GM12873 (cell line): Measurements from ENCODE around the gene SNRNP48.

Source experiments
- TF ChIP-seq, protein P1 (sequence below): IDR thresholded peaks from 2 replicates; pipeline ENCODE4 v1.5.1; 2012; ENCODE audit warnings: low read depth, mild to moderate bottlenecking, moderate library complexity, low read length, control low read depth; ENCODE audit not compliant: insufficient read depth; ENCODE audit errors: missing control alignments

SNRNP48 gene

DNA sequence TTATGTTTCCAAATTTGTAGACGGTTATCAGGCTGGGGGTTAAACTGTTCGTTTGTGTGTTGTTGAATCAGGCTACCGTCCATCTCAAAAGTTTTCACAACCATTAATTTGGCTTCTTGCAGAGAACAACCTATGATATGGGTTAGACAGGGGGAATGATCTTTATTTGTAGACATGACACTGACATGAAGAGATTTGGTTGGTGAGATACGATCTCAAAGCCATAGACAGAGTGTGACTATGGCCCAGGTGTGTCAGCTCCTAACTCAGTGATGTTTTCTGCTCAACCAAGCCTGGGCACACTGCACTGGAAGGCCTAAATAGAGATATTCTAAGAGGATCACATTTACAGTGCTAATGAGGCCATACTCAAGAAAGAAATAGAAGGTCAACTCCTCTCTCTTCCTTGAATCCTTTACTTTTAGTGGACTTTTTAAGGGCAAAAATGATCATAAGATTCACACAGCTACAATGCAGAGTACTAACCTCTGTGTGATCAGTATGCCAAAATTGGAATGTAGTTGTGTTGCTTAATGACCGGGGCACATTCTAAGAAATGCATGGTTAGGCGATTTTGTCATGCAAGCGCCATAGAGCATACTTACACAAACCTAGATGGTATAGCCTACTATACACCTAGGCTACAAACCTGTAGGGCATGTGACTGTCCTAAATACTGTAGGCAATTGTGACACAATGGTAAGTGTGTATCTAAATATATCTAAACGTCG lies 17.6 kb upstream of the SNRNP48 start:
- TF ChIP-seq, protein P1, sequence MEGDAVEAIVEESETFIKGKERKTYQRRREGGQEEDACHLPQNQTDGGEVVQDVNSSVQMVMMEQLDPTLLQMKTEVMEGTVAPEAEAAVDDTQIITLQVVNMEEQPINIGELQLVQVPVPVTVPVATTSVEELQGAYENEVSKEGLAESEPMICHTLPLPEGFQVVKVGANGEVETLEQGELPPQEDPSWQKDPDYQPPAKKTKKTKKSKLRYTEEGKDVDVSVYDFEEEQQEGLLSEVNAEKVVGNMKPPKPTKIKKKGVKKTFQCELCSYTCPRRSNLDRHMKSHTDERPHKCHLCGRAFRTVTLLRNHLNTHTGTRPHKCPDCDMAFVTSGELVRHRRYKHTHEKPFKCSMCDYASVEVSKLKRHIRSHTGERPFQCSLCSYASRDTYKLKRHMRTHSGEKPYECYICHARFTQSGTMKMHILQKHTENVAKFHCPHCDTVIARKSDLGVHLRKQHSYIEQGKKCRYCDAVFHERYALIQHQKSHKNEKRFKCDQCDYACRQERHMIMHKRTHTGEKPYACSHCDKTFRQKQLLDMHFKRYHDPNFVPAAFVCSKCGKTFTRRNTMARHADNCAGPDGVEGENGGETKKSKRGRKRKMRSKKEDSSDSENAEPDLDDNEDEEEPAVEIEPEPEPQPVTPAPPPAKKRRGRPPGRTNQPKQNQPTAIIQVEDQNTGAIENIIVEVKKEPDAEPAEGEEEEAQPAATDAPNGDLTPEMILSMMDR = no peak

DNA sequence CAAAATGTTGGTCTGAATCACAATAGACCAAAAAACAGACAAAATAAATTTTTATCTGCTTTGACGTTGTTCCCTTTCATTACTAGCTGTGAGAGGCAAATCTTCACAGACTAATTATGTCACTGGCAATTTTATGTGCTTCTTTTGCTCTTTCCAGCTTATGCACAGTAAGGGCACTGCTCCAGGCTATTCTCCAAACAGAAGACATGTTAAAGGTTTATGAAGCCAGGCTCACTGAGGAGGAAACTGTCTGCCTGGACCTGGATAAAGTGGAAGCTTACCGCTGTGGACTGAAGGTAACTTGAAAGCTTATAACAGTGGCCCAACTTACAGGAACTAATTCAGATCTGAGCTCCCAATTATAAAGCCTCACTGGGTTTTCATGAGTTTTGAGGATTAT lies 15.5 kb upstream of the SNRNP48 start:
- TF ChIP-seq, protein P1 = no peak

DNA sequence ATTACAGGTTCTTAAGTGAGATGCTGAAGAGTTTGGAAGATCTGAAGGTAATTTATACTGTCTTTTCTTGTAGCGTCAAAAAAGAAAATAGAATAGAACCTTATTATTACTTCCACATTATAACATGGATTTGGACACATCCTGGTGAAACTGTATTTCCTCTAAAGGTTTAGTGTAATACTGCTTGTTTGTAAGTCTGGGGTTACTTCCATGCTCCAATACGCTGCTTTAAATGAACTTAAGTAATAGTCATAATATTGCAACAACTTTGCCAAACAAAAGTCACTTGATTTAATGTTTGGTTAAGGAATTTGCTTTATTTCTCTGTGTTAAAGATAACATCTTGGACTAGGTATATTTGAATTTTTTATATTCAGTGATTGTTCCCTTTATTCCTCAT lies 11.5 kb upstream of the SNRNP48 start:
- TF ChIP-seq, protein P1 = no peak

DNA sequence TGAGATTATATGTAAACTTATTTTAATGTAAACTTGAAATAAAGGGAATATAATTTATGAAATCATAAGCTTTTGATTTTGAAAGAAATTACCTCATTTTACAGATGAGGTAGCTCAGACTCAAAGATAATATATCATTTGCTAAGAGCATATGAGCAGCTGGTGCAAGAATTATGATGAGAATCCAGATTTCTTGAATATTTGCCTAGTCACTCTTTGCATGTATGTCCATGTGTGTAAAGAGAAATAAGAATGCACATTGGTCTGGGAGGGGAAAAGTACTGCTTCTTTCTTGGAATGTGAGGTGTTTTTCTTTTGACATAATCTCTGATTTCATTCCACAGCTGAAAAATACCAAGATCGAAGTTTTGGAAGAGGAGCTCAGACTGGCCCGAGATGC lies 11.1 kb upstream of the SNRNP48 start:
- TF ChIP-seq, protein P1 = no peak

DNA sequence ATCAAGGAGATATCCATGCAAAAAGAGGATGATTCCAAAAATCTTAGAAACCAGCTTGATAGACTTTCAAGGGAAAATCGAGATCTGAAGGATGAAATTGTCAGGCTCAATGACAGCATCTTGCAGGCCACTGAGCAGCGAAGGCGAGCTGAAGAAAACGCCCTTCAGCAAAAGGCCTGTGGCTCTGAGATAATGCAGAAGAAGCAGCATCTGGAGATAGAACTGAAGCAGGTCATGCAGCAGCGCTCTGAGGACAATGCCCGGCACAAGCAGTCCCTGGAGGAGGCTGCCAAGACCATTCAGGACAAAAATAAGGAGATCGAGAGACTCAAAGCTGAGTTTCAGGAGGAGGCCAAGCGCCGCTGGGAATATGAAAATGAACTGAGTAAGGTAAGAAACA lies 10.1 kb upstream of the SNRNP48 start:
- TF ChIP-seq, protein P1 = no peak

DNA sequence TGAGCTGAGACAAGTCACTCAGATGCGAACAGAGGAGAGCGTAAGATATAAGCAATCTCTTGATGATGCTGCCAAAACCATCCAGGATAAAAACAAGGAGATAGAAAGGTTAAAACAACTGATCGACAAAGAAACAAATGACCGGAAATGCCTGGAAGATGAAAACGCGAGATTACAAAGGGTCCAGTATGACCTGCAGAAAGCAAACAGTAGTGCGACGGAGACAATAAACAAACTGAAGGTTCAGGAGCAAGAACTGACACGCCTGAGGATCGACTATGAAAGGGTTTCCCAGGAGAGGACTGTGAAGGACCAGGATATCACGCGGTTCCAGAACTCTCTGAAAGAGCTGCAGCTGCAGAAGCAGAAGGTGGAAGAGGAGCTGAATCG lies 9.5 kb upstream of the SNRNP48 start:
- TF ChIP-seq, protein P1 = no peak

DNA sequence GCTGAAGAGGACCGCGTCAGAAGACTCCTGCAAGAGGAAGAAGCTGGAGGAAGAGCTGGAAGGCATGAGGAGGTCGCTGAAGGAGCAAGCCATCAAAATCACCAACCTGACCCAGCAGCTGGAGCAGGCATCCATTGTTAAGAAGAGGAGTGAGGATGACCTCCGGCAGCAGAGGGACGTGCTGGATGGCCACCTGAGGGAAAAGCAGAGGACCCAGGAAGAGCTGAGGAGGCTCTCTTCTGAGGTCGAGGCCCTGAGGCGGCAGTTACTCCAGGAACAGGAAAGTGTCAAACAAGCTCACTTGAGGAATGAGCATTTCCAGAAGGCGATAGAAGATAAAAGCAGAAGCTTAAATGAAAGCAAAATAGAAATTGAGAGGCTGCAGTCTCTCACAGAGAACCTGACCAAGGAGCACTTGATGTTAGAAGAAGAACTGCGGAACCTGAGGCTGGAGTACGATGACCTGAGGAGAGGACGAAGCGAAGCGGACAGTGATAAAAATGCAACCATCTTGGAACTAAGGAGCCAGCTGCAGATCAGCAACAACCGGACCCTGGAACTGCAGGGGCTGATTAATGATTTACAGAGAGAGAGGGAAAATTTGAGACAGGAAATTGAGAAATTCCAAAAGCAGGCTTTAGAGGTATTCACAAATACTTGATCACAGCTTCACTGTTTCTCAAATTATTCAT lies 8.9 kb upstream of the SNRNP48 start:
- TF ChIP-seq, protein P1 = no peak
